H1 (cell line): Measurements from ENCODE around the gene KLB. TPM values are rescaled to one million over a fixed set of nuclear protein-coding genes. Genes with fewer than 3 reads are reported as not detected.
"Not testable (repeated sequence)": the region's sequence is repeated elsewhere in the genome, so short reads cannot be mapped to it uniquely, and the experiment has no call there.

Source experiments
- CTCF ChIA-PET: fragments of 300-600 bp; sonication (Branson Sonifier 250); formaldehyde crosslinking; loops from one replicate; lab custom pipeline; 2021; ENCODE audit not compliant: partially characterized antibody; lab: Charles Lee
- POLR2A ChIA-PET: fragments of 300-600 bp; sonication (Branson Sonifier 250); formaldehyde crosslinking; loops from one replicate; lab custom pipeline; 2021; ENCODE audit warnings: inconsistent platforms; ENCODE audit not compliant: partially characterized antibody; lab: Charles Lee
- DNase-seq, 2 experiments: peaks; one replicate each; pipeline versions ENCODE4 v3.0.0 to v3.0.0-alpha.2; 2010 to 2022; ENCODE audit warnings: low spot score in 2 of 2, low read depth in 1 of 2, mixed read lengths in 1 of 2
- FAIRE-seq: peaks from 2 replicates; lab custom pipeline; 2011; peaks lifted over from hg19 to GRCh38; lab: Jason Lieb, UNC
- H2AFZ ChIP-seq: 2 replicates; pipeline ENCODE4 v1.8.1; 2012; ENCODE audit warnings: low read length, inconsistent platforms
- H2AK5ac ChIP-seq: 2 replicates; pipeline ENCODE4 v1.6.1; 2013; ENCODE audit warnings: low read depth, low read length
- H2BK120ac ChIP-seq: replicated peaks from 2 replicates; pipeline ENCODE3; 2013; ENCODE audit warnings: low read depth, low read length, inconsistent platforms
- H2BK12ac ChIP-seq: 2 replicates; pipeline ENCODE4 v1.6.1; 2013; ENCODE audit warnings: low read depth, low read length
- H2BK15ac ChIP-seq: 2 replicates; pipeline ENCODE4 v1.6.1; 2013; ENCODE audit warnings: low read length
- H2BK20ac ChIP-seq: 2 replicates; pipeline ENCODE4 v1.6.1; 2013; ENCODE audit warnings: low read length
- H2BK5ac ChIP-seq: 2 replicates; pipeline ENCODE4 v1.6.1; 2013; ENCODE audit warnings: low read depth, low read length
- H3K14ac ChIP-seq: 2 replicates; pipeline ENCODE4 v1.6.1; 2013; ENCODE audit warnings: inconsistent platforms; ENCODE audit not compliant: insufficient read length
- H3K18ac ChIP-seq: 2 replicates; pipeline ENCODE4 v1.6.1; 2013; ENCODE audit warnings: low read length; ENCODE audit errors: extremely low read depth
- H3K23ac ChIP-seq: 2 replicates; pipeline ENCODE4 v1.6.1; 2013; ENCODE audit warnings: inconsistent platforms; ENCODE audit not compliant: insufficient read length
- H3K23me2 ChIP-seq: 2 replicates; pipeline ENCODE4 v1.6.1; 2013; ENCODE audit warnings: low read depth, low read length
- H3K27ac ChIP-seq: 2 replicates; pipeline ENCODE4 v1.6.1; 2011; ENCODE audit warnings: low read depth, low read length, inconsistent platforms
- H3K27me3 ChIP-seq, 4 experiments: replicated peaks in 1 of 4; 1 replicate in 1 of 4; 2 replicates in 3 of 4; pipeline versions ENCODE4 v1.6.1 to v1.8.1; 2011 to 2013; ENCODE audit warnings: low read length in 3 of 4, mild to moderate bottlenecking in 3 of 4, inconsistent platforms in 2 of 4, mixed read lengths in 2 of 4, moderate library complexity in 1 of 4; ENCODE audit not compliant: control insufficient read depth in 3 of 4, insufficient read depth in 3 of 4; ENCODE audit errors: extremely low read depth in 1 of 4
- H3K36me3 ChIP-seq, 4 experiments: 2 replicates each; pipeline versions ENCODE4 v1.6.1 to v1.8.1; 2011 to 2013; ENCODE audit warnings: mild to moderate bottlenecking in 4 of 4, low read length in 3 of 4, moderate library complexity in 2 of 4, control low read depth in 1 of 4, inconsistent platforms in 1 of 4; ENCODE audit not compliant: insufficient read depth in 4 of 4, control insufficient read depth in 2 of 4
- H3K4ac ChIP-seq: replicated peaks from 2 replicates; pipeline ENCODE3; 2013; ENCODE audit warnings: low read length, low read depth, mixed read lengths, inconsistent platforms; ENCODE audit not compliant: insufficient read length
- H3K4me1 ChIP-seq, 4 experiments: replicated peaks in 1 of 4; 1 replicate in 1 of 4; 2 replicates in 3 of 4; pipeline versions ENCODE4 v1.6.1 to v1.8.1; 2011 to 2013; ENCODE audit warnings: low read length in 3 of 4, inconsistent platforms in 2 of 4, mixed read lengths in 1 of 4; ENCODE audit not compliant: insufficient read depth in 4 of 4, control insufficient read depth in 3 of 4
- H3K4me2 ChIP-seq, 2 experiments: 2 replicates each; pipeline versions ENCODE4 v1.6.1 to v1.8.1; 2011 to 2013; ENCODE audit warnings: low read depth in 2 of 2, low read length in 2 of 2, control low read depth in 1 of 2, inconsistent platforms in 1 of 2, mild to moderate bottlenecking in 1 of 2; ENCODE audit not compliant: insufficient read depth in 1 of 2
- H3K4me3 ChIP-seq, 4 experiments: fragments of 200-600, 300-600 bp in 1 of 4; sonication (generic), shearing (Covaris generic), sonication (Bioruptor Twin) in 1 of 4; 2 replicates each; pipeline versions ENCODE4 v1.5.1 to v1.8.1; 2011 to 2016; ENCODE audit warnings: low read length in 4 of 4, low read depth in 3 of 4, control low read depth in 2 of 4, inconsistent platforms in 2 of 4, mild to moderate bottlenecking in 2 of 4, mixed read lengths in 1 of 4, moderate library complexity in 1 of 4; ENCODE audit not compliant: insufficient read depth in 2 of 4; ENCODE audit errors: extremely low read depth in 1 of 4
- H3K56ac ChIP-seq: replicated peaks from 2 replicates; pipeline ENCODE3; 2013; ENCODE audit warnings: low read depth, mild to moderate bottlenecking, mixed read lengths, low read length, inconsistent platforms; ENCODE audit not compliant: insufficient read length
- H3K79me1 ChIP-seq: 2 replicates; pipeline ENCODE4 v1.6.1; 2013; ENCODE audit warnings: low read depth, low read length, control low read depth
- H3K79me2 ChIP-seq, 2 experiments: 2 replicates each; pipeline versions ENCODE4 v1.6.1 to v1.8.1; 2012 to 2013; ENCODE audit warnings: low read length in 2 of 2, mild to moderate bottlenecking in 2 of 2, inconsistent platforms in 1 of 2; ENCODE audit not compliant: insufficient read depth in 2 of 2, control insufficient read depth in 1 of 2
- H3K9ac ChIP-seq, 4 experiments: replicated peaks in 1 of 4; 1 replicate in 1 of 4; 2 replicates in 3 of 4; pipeline versions ENCODE4 v1.6.1 to v1.8.1; 2011 to 2013; ENCODE audit warnings: low read depth in 3 of 4, low read length in 3 of 4, control low read depth in 2 of 4, mild to moderate bottlenecking in 2 of 4, moderate library complexity in 2 of 4, inconsistent platforms in 1 of 4; ENCODE audit errors: extremely low read depth in 1 of 4
- H3K9me3 ChIP-seq, 2 experiments: 2 replicates each; pipeline versions ENCODE4 v1.6.1 to v1.8.1; 2012 to 2013; ENCODE audit warnings: mild to moderate bottlenecking in 2 of 2, moderate library complexity in 2 of 2, control low read depth in 1 of 2, inconsistent platforms in 1 of 2, low read depth in 1 of 2, low read length in 1 of 2, mixed read lengths in 1 of 2; ENCODE audit not compliant: insufficient read depth in 2 of 2
- H4K20me1 ChIP-seq, 2 experiments: replicated peaks in 1 of 2; 2 replicates each; pipeline versions ENCODE3 to v1.8.1; 2011 to 2013; ENCODE audit warnings: inconsistent platforms in 2 of 2, low read length in 2 of 2, mild to moderate bottlenecking in 1 of 2; ENCODE audit not compliant: insufficient read depth in 2 of 2, control insufficient read depth in 1 of 2
- H4K5ac ChIP-seq: 2 replicates; pipeline ENCODE4 v1.6.1; 2013; ENCODE audit warnings: low read length, low read depth, mixed read lengths, inconsistent platforms; ENCODE audit not compliant: insufficient read length
- H4K8ac ChIP-seq: 2 replicates; pipeline ENCODE4 v1.8.0; 2013; ENCODE audit warnings: mild to moderate bottlenecking, moderate library complexity, low read length, inconsistent platforms; ENCODE audit not compliant: insufficient read depth; ENCODE audit errors: extremely low read depth
- H4K91ac ChIP-seq: replicated peaks from 2 replicates; pipeline ENCODE3; 2013; ENCODE audit warnings: low read length, mixed read lengths, inconsistent platforms; ENCODE audit not compliant: insufficient read length
- MAFK ChIP-seq: IDR thresholded peaks from 2 replicates; pipeline ENCODE4 v1.6.1; 2012; ENCODE audit warnings: low read depth, mild to moderate bottlenecking, improper control_type of control experiment, low read length
- WGBS, 2 experiments: shearing (Covaris generic) in 1 of 2; methylation state at CpG; one replicate each; pipeline versions ENCODE4 v1.1.6 to v1.1.7; 2013 to 2015; ENCODE audit warnings: low lambda C conversion rate in 2 of 2, mixed read lengths in 2 of 2, inconsistent platforms in 1 of 2, low coverage in 1 of 2, missing lambda C conversion rate in 1 of 2; ENCODE audit not compliant: insufficient replicate concordance in 2 of 2, insufficient coverage in 1 of 2, insufficient read length in 1 of 2; ENCODE audit errors: extremely low coverage in 1 of 2, missing lambda C conversion rate in 1 of 2; 5-methylcytosine and 5-hydroxymethylcytosine counted together
- polyA plus RNA-seq, 7 experiments: library from polyadenylated mRNA; depleted of rRNA in 3 of 7; stranded (reverse) in 5 of 7; unstranded in 2 of 7; fragments of >200 nt in 5 of 7; fragments of 200-250 nt in 2 of 7; gene quantifications; 1 replicate in 5 of 7; 2 replicates in 1 of 7; 4 replicates in 1 of 7; pipeline versions ENCODE4 v1.2.1 to v1.2.3, GENCODE V29; 2011 to 2013; ENCODE audit warnings: missing spikeins in 2 of 7, mixed read lengths in 2 of 7
- total RNA-seq: library from RNA; stranded (reverse); fragmentation: NEBNext Ultra II Directional; extraction: Animal tissue kit (Norgen Biotek cat#: 25700); gene quantifications from 2 replicates; pipeline ENCODE4 v1.2.1, GENCODE V29; 2021

Gene KLB
- total and polyA plus RNA-seq, 2 of the 8 experiments (the other 6 are each of a cell fraction or from before 2014, with no cell fraction given), result 0.03 TPM; not detected in 1

DNA sequence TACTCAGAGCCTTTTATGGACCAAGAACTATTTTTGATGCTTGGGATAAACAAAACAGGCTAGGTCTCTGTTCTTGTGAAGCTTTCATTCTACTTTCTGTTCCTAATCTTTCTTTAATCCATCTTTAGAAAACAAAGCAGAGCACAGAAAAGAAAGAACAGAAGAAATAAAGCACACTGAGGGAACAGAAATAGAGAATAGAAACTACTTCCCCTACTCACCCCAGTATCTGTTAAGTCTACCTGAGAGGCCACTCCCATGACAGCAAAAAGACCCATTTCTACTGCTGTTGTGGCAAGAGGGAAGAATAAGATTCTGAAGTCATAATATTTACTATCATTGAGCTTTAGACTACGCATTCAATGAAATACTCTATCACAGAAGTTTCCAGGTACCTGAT, 49.7 kb upstream of the KLB start:
- Histone ChIP-seq H3K9me3 (no peaks in the 10 kb centered on the region), H3K4ac (no peak overlapping the region), H3K56ac (no peak overlapping the region), H3K4me1 (no peaks in the 10 kb centered on the region), H3K4me3 (no peak overlapping the region), H3K27ac (no peak overlapping the region), H2BK20ac (no peak overlapping the region), H3K79me1 (0 out of 2 replicates have a peak, but pooled peaks cover 3% of the 10 kb centered on the region), H3K4me2 (no peak overlapping the region), H4K5ac (no peak overlapping the region), H4K91ac (no peak overlapping the region), H3K36me3 (no peaks in the 10 kb centered on the region), H4K8ac (no peak overlapping the region), H3K9ac (no peak overlapping the region), H4K20me1 (peaks cover 5 to 8% of the 10 kb centered on the region in 2 experiments), H3K23ac (no peak overlapping the region), H3K23me2 (peaks cover 2% of the 10 kb centered on the region; the same call in 1 of the 2 replicates), H3K79me2 (peaks cover 8 to 93% of the 10 kb centered on the region in 2 experiments), H2BK12ac (no peak overlapping the region), H3K27me3 (no peaks in the 10 kb centered on the region), H2AK5ac (no peak overlapping the region), H3K18ac (no peak overlapping the region), H2BK5ac (no peak overlapping the region), H3K14ac (no peak overlapping the region), H2AFZ (no peak overlapping the region), H2BK120ac (no peak overlapping the region), H2BK15ac (no peak overlapping the region)
- no peak for DNase-seq
- 90% methylated on average over 1 of the region's 1 CpG; no CpG with 5 or more reads in 1 of the 2 experiments for WGBS, 2 experiments
- no peak for FAIRE-seq
- CTCF ChIA-PET, result no interaction called here
- no peak for TF ChIP-seq MAFK
- POLR2A ChIA-PET, result interaction anchor here (1.0 to 1.7 kb wide), 4 partner anchors 9 to 75 kb away, joined by 3 to 10 read pairs (median 5); partner anchors contain the start of gene RFC1

DNA sequence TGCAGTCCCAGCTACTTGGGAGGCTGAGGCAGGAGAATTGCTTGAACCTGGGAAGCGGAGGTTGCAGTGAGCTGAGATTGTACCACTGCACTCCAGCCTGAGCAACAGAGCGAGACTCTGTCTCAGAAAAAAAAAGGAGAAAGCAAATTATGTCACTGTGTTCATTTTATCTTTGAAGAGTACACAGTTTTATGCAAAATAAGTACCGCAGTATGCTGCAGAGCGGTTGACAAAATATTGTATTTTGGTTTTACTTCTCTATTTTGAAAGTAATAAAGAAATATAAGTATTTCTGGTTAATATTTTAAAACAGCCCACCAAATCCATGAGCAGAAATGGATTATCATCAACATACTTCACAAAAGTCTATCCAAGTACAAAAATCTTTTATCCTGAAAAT, 46.1 kb upstream of the KLB start:
- H3K23me2 ChIP-seq, H3K36me3 ChIP-seq, H2BK120ac ChIP-seq, H3K27me3 ChIP-seq, H3K18ac ChIP-seq, H4K8ac ChIP-seq, H4K91ac ChIP-seq, H2AK5ac ChIP-seq, DNase-seq, H2BK5ac ChIP-seq, CTCF ChIA-PET, H3K9me3 ChIP-seq, FAIRE-seq, H3K9ac ChIP-seq, H3K23ac ChIP-seq, H3K79me1 ChIP-seq, H3K4me3 ChIP-seq, H4K20me1 ChIP-seq, H3K4me1 ChIP-seq, H2BK12ac ChIP-seq, H2AFZ ChIP-seq, H3K4me2 ChIP-seq, H4K5ac ChIP-seq, H2BK20ac ChIP-seq, H3K27ac ChIP-seq, H2BK15ac ChIP-seq, H3K4ac ChIP-seq, H3K56ac ChIP-seq, H3K14ac ChIP-seq: not testable (repeated sequence)
- POLR2A ChIA-PET, result interaction anchor here (0.6 to 1.2 kb wide), 2 partner anchors 9 to 178 kb away, joined by 3 read pairs; partner anchors contain the start of gene WDR19
- 94% methylated on average over 4 of the region's 4 CpGs; no CpG with 5 or more reads in 1 of the 2 experiments for WGBS, 2 experiments
- H3K79me2 ChIP-seq, result peaks cover 15 to 93% of the 10 kb centered on the region in 2 experiments
